NCI-H1092 (cell line): ENCODE measurements around the gene GTF3C5.
"Not testable (repeated sequence)": the region's sequence is repeated elsewhere in the genome, so short reads cannot be mapped to it uniquely, and the experiment has no call there.

Source experiments
- DNase-seq: peaks from one replicate; lab custom pipeline; 2025; lab: John Stamatoyannopoulos, UW

Gene GTF3C5

GRCh38 chr9:133031130-133031422 lies 279 bp downstream of the GTF3C5 start:
- no peak for DNase-seq

GRCh38 chr9:133031496-133031911 lies 707 bp downstream of the GTF3C5 start:
- no peak for DNase-seq

- no peak for DNase-seq
Measured at GRCh38 chr9:133032171-133032570, 1.4 kb downstream of the GTF3C5 start.

GRCh38 chr9:133035669-133036068 lies 4.9 kb downstream of the GTF3C5 start:
- DNase-seq = no peak

- no peak for DNase-seq
Measured at GRCh38 chr9:133037775-133038515, 7.1 kb downstream of the GTF3C5 start.

- not testable (repeated sequence) for DNase-seq
Measured at GRCh38 chr9:133040892-133041479, 10.2 kb downstream of the GTF3C5 start.

- no peak for DNase-seq
Measured at GRCh38 chr9:133041958-133042357, 11.2 kb downstream of the GTF3C5 start.

GRCh38 chr9:133042676-133043075 lies 11.9 kb downstream of the GTF3C5 start:
- DNase-seq = no peak

- no peak for DNase-seq
Measured at GRCh38 chr9:133043449-133044035, 12.7 kb downstream of the GTF3C5 start.

- no peak for DNase-seq
Measured at GRCh38 chr9:133044125-133044524, 13.3 kb downstream of the GTF3C5 start.

- DNase-seq = no peak
Measured at GRCh38 chr9:133044661-133045060, 13.9 kb downstream of the GTF3C5 start.

- no peak for DNase-seq
Measured at GRCh38 chr9:133045132-133045531, 14.3 kb downstream of the GTF3C5 start.

- no peak for DNase-seq
Measured at GRCh38 chr9:133046196-133046899, 15.6 kb downstream of the GTF3C5 start.

- no peak for DNase-seq
Measured at GRCh38 chr9:133046900-133047295, 16.1 kb downstream of the GTF3C5 start.

- DNase-seq = no peak
Measured at GRCh38 chr9:133048595-133048994, 17.8 kb downstream of the GTF3C5 start.

- no peak for DNase-seq
Measured at GRCh38 chr9:133049043-133049442, 18.2 kb downstream of the GTF3C5 start.

- no peak for DNase-seq
Measured at GRCh38 chr9:133050142-133050541, 19.3 kb downstream of the GTF3C5 start.

- no peak for DNase-seq
Measured at GRCh38 chr9:133050781-133051180, 20.0 kb downstream of the GTF3C5 start.

GRCh38 chr9:133051281-133051900 lies 20.6 kb downstream of the GTF3C5 start:
- no peak for DNase-seq

- DNase-seq = no peak
Measured at GRCh38 chr9:133051966-133052539, 21.3 kb downstream of the GTF3C5 start.

- no peak for DNase-seq
Measured at GRCh38 chr9:133054194-133054890, 23.5 kb downstream of the GTF3C5 start.

- DNase-seq = no peak
Measured at GRCh38 chr9:133054966-133055365, 24.2 kb downstream of the GTF3C5 start.
